COR-L47 (cell line): ENCODE data around the gene BTG4.

ENCODE experiments used
- DNase-seq: peaks from one replicate; lab custom pipeline; 2025; lab: John Stamatoyannopoulos, UW

The BTG4 gene

GRCh38 chr11:111494040-111494439 is 18.1 kb downstream of the BTG4 start:
- no peak for DNase-seq

DNA sequence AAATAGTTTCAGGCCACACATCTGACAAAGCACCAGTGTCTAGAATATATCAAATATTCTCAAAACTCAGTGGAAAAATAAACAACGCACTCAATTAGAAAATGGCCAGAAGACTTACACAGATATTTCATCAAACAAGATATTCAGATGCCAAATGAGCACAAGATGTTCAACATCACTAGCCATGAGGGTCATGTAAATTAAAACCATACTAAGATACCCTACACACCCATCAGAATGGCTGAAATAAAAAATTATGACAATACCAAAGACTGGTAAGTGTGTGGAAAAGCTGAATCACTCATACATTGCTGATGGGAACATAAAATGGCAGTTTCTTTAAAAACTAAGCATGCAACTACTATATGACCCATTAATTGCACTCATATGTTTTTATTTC is 21.7 kb downstream of the BTG4 start:
- DNase-seq, result no peak

- DNase-seq, result no peak
These were observed 28.8 kb downstream of the BTG4 start for GRCh38 chr11:111483431-111483830.

GRCh38 chr11:111479666-111480065 is 32.5 kb downstream of the BTG4 start:
- no peak for DNase-seq

- no peak for DNase-seq
These were observed 34.3 kb downstream of the BTG4 start for GRCh38 chr11:111477898-111478297.

GRCh38 chr11:111476956-111477355 is 35.2 kb downstream of the BTG4 start:
- no peak for DNase-seq

GRCh38 chr11:111476366-111476765 is 35.8 kb downstream of the BTG4 start:
- DNase-seq, result no peak

GRCh38 chr11:111474432-111474831 is 37.8 kb downstream of the BTG4 start:
- DNase-seq, result no peak

- DNase-seq, result no peak
These were observed 40.0 kb downstream of the BTG4 start for GRCh38 chr11:111472228-111472627.

GRCh38 chr11:111469200-111469599 is 43.0 kb downstream of the BTG4 start:
- no peak for DNase-seq

DNA sequence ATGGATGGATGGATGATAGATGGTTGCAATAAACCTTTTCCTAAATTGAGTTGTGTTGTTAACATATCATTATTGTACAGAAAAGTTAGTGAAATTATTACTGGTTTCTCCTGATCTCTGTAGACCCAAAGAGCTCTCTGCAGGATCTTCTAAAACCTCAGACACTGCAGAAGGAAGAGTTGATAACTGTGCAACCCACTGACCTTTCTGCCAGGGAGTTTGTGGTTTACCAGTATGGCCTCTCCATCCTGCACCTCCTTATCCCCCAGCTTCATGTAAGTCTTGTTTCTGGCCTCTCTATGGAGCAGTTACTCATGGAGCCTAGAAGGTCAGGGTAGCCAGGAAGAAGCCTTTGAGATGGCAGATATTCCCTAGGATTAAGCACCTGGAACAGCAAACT is 45.6 kb downstream of the BTG4 start:
- DNase-seq, result no peak

GRCh38 chr11:111465400-111465799 is 46.8 kb downstream of the BTG4 start:
- no peak for DNase-seq

DNA sequence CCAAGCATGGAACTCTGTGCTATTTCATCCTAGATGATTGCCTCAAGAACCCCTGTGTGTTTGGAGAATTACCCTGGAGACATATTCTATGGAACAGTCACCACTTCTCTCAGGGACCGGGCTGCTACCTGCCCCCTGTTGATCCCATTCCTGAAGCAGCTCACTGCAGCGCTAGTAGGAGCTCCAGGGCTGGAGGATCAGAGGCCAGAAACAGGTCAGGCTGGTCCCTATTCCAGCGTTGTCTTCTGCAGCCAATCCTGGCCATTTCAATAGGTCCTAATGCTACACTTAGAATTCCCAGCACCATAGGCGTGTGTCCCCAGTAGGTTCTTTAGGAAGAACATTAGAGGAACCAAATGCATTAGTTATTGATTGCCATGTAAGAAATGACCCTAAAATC is 48.9 kb downstream of the BTG4 start:
- DNase-seq, result no peak

- no peak for DNase-seq
These were observed 49.9 kb downstream of the BTG4 start for GRCh38 chr11:111462329-111462728.

DNA sequence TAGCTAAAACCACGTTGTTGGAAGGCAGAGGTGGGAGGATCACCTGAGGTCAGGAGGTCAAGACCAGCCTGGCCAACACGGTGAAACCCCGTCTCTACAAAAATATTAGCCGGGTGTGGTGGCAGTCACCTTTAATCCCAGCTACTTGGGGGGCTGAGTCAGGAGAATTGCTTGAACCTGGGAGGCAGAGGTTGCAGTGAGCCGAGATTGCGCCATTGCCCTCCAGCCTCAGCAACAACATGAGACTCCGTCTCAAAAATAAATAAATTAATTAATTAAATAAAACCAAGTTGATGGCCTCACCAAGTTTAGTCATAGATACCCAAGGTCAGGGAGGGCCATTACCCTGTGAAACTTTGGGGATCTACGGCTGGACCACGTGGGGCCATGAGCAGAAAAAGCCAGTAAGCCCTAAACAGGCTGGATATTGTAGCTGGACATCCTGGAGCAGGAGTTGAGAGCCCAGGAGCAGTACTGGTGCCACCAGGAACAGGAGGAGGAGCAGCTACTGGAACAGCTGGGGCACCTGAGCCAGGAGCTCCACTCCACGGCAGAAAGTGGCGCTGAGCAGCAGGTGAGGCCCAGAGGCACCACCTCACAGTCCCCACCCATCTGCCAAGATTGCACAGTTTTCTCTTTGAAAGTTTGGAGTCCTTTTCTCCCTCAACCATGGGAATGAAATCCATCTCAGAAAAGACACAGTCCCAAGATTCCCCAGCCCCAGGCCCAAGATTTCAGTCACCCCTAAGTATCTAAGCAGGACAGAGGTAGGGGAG is 50.5 kb downstream of the BTG4 start:
- DNase-seq, result no peak

GRCh38 chr11:111460856-111461255 is 51.3 kb downstream of the BTG4 start:
- DNase-seq, result no peak

DNA sequence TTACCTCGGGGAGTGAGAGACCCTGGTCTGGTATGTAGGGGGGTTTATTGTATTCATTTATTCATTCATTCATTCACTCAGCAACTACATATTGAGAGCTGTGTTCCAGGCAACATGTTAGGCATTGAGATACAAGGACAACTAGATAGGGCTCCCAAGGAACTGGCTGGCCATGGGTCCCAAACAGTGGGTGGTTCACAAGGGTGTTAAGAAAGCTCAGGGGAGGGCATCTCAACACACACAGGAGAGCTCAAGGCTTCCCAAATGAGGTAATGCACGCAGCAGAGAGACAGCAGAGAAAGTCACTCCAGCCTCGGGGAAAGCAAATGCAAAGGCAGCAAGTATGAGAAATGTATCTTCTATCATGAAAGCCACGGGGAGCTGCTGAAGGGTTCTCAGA is 51.8 kb downstream of the BTG4 start:
- DNase-seq, result no peak

- DNase-seq, result no peak
These were observed 52.5 kb downstream of the BTG4 start for GRCh38 chr11:111459506-111460270.

DNA sequence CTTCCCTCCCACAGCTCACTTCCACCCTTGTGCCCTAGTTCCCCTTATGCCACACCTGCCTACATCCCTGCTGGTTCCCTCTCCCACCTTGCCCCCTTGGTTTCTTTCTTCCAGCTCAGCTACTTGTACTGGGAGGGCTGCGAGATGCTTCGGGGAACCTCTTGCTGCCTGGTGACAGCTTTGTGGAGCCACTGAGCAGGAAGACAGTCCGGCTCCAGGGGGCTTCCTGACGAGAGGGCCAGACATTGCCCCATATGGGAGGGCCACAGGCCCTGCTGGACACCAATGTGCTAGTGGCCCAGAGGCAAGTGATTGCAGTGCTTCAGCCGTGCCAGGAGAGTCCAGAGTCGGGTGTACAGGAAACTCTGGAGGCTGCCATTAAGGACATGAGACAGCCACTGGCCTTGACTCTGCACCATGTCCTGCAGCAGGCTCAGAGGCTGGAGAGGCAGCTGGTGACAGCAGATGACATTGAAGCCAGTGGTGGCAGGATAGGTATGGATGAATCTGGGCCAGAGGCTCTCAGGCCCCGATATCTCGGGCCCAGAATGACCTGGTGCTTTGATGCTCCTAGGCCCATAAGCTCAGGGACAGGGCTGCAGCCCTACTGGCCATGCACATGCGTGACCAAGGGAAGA is 54.3 kb downstream of the BTG4 start:
- DNase-seq, result no peak

GRCh38 chr11:111456859-111457730 is 55.1 kb downstream of the BTG4 start:
- no peak for DNase-seq

DNA sequence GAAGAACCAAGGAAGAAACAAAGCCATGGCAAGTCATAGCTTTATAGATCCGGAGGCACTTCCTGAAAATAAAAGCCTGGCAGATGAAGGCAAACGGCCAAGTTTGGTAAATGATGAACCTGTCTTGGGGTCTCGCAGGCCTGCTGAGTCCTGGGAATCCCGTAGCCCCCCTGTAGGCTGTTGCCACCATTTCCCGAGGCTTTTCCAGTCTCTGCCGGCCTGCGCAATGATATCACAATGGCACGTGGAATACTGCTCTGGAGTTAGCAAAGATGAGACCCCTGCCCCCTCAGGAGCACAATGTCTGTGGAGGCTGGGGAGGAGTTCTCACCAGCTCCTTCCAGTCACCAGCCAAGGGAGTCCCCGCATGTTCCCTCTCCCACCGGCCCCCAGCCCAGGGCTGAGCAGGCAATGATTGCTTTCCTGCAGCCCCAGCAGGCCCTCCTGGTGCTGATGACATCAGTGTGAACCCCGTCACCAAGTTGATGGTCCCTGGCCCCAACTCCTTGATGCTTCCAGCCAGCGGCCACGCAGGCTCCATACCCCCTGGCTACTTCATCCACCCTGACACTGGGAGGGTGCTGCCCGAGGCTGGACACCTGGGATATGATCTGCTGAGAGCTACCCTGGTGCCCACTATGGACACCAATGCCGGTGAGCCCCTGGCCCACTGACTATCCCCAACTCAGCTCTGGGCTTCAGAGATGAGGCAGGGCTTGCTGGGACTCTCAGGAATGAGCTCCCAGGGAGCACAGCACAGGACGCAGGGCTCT is 55.9 kb downstream of the BTG4 start:
- no peak for DNase-seq
